Measurements from ENCODE around the gene SREK1IP1.
"Not testable (repeated sequence)": the region's sequence is repeated elsewhere in the genome, so short reads cannot be mapped to it uniquely, and the experiment has no call there.

The SREK1IP1 gene

DNA sequence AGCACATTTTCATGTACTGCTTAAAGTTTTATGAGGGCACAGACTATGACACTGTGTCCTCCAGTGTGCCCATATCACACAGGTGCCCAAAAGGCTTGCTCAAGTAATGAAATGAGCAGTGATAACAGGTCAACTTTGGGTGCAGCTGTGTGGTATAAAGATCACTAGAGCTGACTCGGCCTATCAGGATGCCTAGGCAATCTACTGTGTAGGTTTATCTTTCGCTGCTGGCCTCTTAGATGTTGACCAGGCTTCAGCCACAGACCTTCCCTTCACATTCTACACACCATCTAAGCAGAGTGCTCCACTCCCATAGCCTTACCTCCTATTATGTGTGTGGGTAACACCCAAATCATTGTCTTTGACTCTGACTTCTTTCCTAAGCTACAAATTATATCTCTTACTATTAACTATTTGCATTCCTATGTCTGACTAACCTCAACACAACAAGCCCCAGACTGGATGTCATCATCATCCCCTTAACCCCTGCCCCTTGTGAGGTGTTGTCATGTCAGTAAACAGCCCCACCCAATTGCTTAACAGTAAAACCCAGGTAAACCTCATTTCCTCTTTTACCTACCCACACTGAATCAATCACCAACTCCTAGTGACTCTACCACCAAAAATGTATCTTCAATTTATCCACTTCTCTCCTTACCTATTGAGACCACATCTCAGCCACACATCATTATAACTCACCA lies 2.5 kb downstream of the SREK1IP1 start:
- no peak for DNase-seq (ENCODE audit: low read depth in 2 of 2)

DNA sequence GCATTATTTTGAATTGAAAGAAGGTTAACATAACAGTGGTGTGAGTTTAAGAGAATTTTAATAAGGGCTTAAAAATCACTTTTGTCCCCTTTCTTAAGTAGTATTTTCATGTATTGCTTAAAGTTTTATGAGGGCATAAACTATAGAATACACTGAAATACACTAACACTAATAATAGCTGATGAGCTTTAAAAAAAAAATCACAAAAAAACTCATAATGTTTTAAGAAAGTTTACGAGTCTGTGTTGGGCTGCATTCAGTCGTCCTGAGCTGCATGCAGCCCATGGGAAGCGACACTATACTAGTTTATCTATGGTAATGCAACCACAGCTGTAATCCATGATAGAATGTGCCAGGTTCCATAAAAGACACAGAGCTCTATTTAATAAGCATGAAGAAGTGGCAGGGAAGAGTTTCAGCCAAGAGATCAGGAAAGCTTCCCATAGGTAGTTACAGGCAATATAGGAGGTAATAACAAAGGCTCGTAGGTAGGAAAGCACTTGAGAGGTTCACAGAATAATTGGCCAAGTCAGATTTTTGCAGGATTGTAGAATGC lies 4.5 kb downstream of the SREK1IP1 start:
- DNase-seq (ENCODE audit: low read depth in 2 of 2) = no peak

DNA sequence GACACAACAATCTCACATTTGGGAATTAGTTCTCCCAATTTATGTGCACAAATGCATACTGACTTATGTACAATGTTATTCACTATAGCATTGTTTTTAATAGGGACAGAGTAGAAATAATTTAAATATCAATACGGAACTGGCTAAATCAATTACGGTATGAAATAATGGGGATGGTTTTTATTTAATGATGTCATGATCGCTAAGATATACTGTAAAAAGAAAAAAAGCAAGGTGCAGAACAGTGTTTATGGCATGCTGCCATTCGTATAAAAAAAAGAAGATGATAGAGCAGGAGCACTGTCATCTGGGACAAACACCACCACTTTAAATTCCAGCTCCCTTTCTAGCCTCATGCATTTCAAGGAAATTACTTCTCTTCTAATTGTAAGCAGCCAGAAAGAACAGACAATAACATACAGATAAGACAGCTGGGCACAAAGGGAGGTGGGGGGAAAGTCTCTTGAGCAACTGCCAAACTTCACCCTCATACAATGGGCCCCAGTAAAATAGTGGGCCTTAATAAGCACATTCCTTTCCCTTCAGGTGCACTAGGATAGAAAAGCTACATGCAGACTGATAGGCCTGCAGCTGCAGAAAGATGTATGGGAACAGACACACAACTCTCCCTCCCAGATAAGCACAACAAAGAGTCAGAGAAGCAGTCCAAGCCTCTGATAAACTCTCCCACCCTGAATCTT lies 8.4 kb downstream of the SREK1IP1 start:
- no peak for DNase-seq (ENCODE audit: low read depth in 2 of 2)

DNA sequence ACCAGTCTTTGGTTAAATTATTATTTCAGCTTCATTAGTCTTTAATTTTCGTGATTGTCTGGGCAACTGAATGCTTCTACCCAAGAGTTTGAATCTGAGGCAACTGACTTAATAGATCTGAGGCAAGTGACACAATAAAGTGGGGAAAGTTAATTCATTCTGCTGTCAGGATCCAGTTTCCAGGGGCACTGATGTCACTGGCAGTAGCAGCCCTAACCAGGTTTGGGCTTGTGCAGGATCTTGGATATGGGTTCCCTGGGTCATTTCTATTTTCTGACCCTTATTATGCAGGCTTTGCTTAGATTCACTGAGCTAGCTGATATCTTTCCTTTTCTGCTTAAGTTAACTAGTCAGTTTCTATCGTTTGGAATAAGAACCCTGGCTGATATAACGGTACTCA lies 9.6 kb downstream of the SREK1IP1 start:
- no peak for DNase-seq (ENCODE audit: low read depth in 2 of 2)

DNA sequence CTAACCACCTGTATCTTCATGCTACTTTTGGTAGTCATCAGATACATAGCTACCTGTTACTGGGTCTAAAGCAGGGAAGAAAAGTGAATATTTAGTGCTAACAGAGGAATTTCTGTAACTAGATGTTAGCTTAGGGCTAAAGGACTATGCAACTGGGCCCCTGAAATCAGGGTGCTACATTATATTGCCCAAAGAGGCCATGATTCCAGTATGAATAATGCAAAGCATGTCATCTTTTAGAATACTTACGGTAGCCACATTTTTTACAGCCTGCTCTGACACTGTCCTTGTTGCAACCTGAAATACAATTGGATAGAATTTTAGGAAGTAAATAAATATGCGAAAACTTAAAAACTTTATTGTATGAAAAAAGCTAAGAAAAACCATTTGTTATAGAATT lies 14.4 kb downstream of the SREK1IP1 start:
- no peak for DNase-seq (ENCODE audit: low read depth in 2 of 2)

DNA sequence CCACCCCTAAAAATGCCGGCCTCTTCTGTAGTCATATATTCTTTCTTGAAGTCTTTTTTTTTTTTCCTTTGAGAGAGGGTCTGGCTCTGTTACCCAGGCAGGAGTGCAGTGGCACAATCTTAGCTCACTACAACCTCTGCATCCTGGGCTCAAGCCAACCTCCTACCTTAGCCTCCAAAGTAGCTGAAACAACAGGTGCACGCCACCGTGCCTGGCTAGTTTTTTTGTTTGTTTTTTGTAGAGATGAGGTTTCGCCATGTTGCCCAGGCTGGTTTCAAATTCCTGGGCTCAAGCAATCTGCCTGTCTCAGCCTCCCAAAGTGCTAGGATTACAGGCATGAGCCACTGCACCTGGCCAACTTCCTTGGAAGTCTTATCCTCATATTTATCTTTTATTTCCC lies 19.1 kb downstream of the SREK1IP1 start:
- no peak for DNase-seq (ENCODE audit: low read depth in 2 of 2)

DNA sequence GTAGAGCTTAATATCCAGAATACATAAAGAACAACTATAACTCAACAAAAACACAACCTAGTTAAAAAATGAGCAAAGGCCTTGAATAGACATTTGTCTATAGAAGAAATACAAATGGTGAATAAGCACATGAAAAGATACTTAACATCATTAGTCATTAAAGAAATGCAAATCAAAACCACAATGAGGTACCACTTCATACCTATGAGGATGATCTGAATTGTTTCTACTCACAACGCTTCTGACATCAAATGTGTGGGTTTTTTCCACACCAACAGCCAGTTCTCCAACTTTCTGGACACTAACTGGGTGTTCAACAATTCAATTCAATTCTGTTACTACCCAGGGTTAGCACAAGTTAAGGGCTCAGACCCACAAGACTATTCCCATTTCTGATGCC lies 22.0 kb downstream of the SREK1IP1 start:
- DNase-seq (ENCODE audit: low read depth in 2 of 2) = no peak

DNA sequence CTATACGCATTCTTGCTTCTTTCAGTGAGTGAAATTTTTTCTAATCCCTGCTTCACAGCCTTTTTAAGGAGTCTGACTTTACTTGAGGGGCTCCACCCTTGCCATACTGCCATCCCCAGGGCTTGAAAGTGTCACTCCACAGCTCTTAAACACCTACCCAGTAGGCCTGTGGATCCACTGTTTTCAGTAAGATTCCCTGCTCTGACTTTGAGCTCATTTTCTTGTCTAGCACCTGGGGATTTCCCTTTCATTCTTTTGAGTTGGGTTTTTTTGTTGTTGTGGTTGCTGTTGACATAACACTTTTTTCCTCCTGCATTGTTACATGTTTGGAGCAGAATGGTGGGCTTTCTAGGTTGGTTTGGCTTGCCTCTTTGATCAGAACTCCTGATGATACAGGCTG lies 23.6 kb downstream of the SREK1IP1 start:
- DNase-seq (ENCODE audit: low read depth in 2 of 2) = no peak

DNA sequence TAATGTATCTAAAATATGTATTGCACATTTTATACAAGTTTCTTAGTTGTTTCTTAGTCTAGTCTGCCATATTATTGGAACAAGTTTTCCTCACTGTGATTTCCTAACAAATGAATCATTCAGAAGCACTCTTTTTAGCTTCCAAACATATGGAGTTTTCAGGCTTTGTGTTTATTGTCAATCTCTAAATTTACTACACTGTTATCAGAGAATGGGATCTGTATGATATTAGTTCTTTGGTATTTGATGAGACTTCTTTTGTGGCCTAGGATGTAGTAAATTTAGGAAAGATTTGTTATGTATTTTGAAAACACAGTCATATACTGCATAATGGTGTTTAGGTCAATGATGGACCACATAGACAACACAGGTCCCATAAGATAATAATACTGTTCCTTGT lies 25.7 kb downstream of the SREK1IP1 start:
- DNase-seq (ENCODE audit: low read depth in 2 of 2) = no peak

DNA sequence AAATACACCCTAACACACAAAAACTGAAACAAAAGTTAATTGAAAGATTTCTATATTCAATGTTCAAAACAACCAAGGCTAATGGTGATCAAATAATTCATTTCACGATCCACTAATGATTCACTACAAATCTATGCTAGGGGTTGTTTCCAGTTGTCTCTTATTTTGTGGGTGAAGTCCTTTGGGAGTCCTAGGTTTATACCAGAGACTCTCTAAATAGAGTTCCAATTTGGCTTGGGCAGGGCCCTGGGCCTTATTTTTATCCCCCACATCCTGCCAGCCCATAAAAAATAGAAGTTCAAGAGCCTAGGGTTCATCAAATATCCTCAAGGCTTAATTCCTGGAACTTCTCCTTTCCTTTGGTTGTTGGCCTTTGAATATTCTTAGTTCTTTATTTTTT lies 26.1 kb downstream of the SREK1IP1 start:
- no peak for DNase-seq (ENCODE audit: low read depth in 2 of 2)

DNA sequence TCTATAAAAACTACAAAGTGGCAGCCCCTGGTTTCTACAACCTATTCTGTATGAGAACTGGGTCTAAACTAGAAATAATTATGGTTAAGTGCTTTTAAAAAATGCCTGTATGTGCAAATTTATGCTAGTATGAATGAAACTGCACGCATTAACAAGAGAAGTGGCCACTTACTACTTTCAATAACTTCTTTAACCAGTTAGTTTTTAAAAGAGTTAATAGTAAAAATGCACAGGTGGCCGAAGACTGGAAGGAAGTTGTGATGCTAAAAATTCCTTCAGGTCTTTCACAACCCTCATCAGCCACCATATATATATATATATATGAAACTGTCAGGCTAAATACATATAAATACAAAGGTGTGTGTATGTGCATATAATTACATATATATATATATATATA lies 41.3 kb downstream of the SREK1IP1 start:
- DNase-seq (ENCODE audit: low read depth in 2 of 2) = no peak

DNA sequence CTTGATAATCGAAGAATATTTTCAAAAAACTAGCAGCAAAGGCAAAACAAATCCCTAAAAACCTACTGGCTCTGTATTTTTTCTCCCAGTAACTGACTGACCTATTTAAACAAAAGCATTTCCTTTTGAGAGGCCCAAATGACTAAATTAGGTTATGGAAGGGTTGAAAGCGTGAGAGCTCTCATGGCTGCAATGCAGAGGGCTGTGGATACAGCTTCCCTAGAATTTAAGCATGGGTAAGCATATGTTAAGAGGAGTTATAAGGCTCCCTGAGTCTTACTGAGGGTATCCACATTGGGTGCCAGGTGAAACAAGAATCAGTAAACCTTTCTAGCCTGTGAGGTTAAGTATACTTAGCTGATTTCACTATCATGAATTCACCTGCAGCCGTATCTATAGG lies 45.9 kb downstream of the SREK1IP1 start:
- DNase-seq (ENCODE audit: low read depth in 2 of 2) = no peak

DNA sequence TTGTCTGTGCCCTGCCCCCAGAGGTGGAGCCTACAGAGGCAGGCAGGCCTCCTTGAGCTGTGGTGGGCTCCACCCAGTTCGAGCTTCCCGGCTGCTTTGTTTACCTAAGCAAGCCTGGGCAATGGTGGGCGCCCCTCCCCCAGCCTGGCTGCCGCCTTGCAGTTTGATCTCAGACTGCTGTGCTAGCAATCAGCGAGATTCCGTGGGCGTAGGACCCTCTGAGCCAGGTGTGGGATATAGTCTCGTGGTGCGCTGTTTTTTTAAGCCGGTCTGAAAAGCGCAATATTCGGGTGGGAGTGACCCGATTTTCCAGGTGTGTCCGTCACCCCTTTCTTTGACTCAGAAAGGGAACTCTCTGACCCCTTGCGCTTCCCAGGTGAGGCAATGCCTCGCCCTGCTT lies 54.0 kb downstream of the SREK1IP1 start:
- not testable (repeated sequence) for DNase-seq (ENCODE audit: low read depth in 2 of 2)

DNA sequence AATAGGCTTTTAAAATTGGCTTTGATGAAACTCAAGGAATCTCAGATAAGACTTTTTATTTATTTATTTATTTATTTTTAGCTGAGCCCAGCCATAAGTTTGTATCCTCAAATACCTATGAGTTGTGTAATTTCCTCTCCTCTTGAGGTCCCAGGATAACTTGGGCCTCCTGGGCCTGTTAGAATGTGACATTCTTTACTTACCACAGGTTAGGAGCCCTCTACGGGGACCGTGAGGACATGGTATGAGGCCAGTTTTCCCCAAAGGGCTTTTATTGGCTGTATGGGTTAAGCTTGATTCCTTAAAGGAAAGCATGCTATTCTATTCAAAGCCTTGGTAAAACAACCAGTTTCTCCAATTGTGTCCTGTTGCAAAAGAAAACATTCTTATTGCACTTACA lies 61.3 kb downstream of the SREK1IP1 start:
- no peak for DNase-seq (ENCODE audit: low read depth in 2 of 2)

DNA sequence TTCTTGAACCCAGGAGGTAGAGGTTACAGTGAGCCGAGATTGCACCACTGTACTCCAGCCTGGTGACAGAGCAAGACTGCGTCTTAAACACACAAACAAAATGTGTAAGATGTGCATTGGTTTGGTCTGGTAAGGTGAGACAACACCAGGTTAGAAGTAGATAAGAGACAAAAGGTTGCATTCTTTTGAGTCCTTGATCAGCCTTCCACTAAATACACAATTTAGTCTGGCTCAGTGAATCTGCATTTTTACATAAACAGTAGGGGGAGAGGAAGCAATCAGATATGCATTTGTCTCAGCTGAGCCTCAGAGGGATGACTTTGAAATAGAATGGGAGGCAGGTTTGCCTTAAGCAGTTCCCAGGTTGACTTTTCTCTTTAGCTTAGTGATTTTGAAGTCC lies 62.4 kb downstream of the SREK1IP1 start:
- not testable (repeated sequence) for DNase-seq (ENCODE audit: low read depth in 2 of 2)

DNA sequence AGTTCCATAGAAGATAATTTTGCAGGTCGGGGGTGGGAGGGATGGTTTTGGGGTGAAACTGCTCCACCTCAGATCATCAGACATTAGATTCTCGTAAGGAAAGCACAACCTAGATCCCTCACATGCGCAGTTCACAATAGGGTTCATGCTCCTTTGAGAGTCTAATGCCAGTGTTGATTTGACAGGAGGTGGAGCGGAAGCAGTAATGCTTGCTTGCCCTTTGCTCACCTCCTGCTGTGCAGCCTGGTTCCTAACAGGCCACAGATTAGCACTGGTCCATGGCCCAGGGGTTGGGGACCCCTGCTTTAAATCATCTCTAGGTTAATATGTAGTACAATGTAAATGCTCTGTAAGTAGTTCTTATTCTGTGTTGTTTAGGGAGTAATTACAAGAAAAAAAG lies 67.7 kb downstream of the SREK1IP1 start:
- DNase-seq (ENCODE audit: low read depth in 2 of 2) = no peak

DNA sequence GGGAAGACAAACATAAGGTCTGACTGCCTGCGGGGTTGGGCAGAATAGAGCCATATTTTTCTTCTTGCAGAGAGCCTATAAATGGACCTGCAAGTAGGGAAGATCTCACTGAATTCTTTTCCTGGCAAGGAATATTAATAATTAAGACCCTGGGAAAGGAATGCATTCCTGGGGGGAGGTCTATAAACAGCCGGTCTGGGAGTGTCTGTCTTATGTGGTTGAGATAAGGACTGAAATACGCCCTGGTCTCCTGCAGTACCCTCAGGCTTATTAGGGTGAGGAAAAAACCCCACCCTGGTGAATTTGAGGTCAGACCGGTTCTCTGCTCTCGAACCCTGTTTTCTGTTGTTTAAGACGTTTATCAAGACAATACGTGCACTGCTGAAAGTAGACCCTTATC lies 72.1 kb downstream of the SREK1IP1 start:
- not testable (repeated sequence) for DNase-seq (ENCODE audit: low read depth in 2 of 2)

DNA sequence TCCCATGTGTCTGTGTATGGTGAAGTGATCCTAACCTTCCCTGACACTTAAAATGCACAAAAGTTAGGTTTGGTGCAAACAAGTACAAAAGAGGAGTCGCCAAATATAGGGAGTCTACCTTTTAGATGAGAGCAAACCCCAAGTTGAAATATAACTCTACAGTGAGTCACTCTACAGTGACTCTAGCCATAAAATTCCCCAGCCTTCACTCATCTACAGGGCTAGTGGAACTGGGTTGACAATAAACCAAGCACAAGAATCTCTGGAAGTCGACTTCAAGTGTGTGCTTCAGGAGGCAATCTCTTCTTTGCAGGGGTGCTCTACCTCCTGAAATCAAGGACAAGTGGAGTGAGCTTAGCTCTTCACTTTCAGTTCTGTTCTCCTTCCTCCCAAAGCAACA lies 74.9 kb downstream of the SREK1IP1 start:
- no peak for DNase-seq (ENCODE audit: low read depth in 2 of 2)

DNA sequence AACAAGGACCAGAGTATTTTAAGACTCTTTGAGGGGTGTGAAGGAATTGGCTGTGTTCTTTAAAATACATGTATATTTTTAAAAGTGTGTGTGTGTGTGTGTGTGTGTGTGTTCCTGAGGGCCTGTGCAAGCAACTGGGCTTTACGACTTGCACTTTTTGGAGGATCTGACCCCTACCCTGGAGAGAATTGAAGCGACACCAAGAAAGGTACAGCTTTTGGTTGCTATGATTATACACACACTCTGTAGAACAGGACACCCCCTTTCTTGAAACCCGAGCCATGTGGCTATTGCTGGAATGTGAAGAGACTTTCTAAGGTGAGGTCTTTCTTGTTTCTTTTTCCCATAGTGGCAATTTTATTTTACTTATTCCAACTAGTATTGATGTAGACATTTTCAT lies 77.2 kb downstream of the SREK1IP1 start:
- no peak for DNase-seq (ENCODE audit: low read depth in 2 of 2)

DNA sequence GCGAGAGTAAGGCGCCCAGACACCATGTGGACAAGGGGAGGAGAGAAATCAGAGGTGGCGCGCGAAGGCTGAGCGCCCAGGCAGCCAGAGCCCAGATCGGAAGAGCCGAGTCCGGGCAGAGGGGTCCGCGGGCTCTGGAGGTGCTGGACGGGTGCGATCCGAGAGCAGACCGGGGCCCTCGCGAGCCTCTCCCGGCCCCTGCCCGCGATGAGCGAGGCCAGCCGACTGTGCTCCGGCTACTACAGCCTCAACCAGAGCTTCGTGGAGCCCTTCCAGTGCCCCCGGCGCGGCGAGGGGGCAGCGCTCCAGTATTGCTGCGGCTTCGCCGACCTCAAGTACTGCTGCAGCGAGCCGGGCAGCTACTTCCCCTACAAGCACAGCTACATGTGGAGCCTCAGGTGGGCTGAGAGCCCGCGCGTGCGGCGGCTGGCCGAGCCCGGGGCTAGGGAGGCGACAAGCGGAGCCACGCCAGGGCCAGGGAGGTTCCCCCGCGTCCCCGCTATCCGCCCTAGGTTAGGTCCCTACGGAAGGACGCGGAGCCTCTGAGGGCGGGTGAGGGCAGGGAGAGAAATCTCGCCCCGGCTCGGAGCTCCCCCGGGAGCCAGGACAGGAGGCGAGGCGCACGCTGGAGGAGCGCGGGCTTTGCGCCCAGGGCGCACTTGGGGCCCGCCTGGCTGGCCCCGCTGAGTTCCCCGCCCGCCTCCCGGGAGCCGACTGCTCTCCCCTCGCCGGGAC lies 77.9 kb downstream of the SREK1IP1 start, which contains the start of gene SHISAL2B:
Gene SHISAL2B, plus strand, starts transcription at position 87 of the 735 bp plus-strand sequence. Its CDS starts 121 bp downstream, at position 208.
- no peak for DNase-seq (ENCODE audit: low read depth in 2 of 2)

DNA sequence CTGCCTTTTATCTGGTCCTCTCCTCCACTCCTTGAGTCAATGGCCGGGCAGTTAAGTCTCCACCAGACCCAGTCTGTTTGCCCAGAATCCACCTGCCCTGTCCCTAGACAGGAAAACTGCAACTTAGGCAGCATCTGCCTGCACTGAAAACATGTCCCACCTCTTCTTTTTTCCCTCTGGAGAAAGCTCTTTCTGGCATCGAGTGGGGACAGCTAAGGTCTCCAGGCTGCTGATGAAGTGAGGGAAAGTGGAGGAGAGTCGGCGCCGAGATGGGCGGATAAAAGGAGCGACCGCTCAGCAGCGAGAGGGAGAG lies 78.4 kb downstream of the SREK1IP1 start:
- no peak for DNase-seq (ENCODE audit: low read depth in 2 of 2)

DNA sequence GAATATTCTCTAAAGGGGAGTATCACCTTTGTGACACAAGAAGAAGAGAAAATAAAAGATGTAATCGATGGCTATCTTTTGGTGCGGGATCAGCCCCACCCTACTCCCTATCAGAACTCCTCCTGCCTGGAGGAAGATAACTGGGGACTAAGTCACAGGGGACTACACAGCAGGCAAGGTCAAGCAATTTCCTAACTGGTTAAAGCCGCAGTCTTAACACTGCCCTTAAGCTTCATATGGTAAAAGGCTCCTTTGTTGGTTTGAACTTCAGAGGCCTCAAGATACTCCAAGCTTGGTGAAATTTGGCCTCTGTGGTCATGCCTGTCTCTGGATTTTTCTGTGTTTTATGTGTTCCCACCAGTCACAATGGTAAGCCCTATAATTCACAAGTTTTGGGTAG lies 79.5 kb downstream of the SREK1IP1 start:
- DNase-seq (ENCODE audit: low read depth in 2 of 2) = no peak

DNA sequence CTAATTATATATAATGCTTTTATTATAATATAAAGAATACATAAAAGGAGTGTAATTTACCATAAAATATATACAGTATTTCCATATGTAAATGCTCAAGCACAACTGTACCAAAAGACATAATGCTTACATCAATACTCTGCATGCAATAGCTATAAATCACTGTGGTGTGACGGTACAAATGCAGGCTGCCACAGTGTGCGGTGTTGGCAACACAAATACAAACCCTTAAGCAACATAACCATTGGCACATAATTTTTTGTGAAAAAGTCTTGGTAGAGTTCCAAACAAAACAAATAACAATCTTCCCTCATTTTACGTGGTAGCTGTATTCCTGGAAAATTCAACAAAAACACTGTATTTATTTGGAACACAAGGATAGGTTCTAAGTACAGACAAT lies 80.1 kb downstream of the SREK1IP1 start:
- DNase-seq (ENCODE audit: low read depth in 2 of 2) = no peak
